ENCODE measurements around the gene GOLGA2. TPM values are rescaled to one million over a fixed set of nuclear protein-coding genes. Genes with fewer than 3 reads are reported as not detected.

GOLGA2 gene
- total RNA-seq, 1 experiment from 2014 or later = 40.7 TPM

DNA sequence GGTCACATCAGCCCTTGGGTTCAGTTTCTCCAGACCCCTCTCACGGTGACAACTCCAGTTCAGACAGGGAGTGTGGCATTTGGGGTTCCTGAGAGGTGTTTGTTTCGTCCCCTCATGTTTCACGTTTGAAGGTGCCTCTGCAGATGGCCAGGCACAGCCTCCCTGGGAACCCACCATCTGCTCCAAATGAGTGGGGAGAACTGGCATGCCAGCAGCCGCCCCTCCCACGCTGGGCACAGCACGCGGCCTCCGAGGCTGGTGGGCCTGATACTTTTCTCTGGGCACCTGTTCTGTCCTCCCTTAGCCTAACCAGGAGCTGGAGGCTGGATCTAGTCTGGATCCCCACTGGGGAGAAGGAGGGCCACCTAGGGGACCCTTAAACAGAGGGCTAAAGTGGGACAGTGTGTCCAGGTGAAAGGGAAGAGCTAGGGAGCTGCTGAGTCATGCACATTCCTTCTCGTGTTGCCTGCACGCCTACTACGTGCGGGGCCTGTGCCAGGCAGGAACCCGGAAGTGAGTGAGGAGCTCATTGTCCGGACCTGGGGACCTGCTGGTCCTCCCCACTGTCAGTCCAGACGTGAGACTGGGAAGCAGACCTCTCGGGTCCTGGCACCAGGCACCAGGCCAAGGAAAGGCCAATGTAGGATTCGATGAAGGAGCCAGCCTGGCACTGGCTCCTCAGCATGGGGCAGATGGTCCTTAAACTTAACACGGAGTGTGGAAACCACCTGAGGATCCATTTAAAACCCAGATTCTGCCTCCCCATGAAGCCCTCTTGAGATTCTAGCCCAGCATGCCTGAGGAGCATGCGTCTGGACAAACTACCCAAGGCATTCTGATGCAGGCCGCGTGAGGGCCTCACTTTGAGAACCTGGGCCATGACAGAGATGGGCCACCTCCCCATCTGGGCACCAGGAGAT lies 61.0 kb downstream of the GOLGA2 start:
- DNase-seq (ENCODE audit: low read depth) = peak; percentile 36

DNA sequence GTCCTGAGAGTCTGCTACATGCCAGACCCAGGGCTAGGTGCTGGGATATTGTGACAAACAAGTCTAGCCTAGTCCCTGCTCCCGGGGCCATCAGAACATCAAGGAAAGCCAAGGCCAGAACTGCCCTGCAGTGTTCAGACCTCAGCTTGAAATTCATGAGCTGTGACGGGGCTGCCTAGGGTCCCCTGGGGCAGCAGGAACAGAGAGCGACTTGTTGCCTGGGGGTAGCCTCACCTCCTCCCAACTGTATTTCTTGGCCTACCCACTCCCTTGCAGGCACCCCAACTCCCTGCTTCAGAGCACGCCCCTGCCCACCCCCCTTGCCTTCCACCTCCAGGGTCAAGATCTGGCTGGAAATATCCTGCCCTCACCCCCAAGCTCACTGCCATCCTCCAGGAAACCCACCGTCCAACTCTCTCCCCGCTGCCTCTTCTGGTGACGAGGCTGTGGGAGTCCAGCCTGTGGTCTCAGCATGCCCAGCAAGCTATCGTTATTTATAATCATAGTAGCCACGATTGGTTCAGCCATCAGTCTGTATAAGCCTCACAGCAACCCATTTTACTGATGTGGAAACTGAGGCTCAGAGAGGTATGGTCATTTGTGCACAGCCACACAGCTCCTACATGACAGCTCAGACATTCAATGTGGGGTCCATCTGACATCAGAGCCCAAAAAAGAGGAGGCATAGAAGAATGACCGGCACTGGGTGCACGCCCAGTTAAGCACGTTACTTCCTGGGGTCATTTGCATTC lies 61.9 kb downstream of the GOLGA2 start:
- DNase-seq (ENCODE audit: low read depth) = no peak

GRCh38 chr9:128211981-128212281 lies 63.9 kb downstream of the GOLGA2 start:
- DNase-seq (ENCODE audit: low read depth) = no peak

DNA sequence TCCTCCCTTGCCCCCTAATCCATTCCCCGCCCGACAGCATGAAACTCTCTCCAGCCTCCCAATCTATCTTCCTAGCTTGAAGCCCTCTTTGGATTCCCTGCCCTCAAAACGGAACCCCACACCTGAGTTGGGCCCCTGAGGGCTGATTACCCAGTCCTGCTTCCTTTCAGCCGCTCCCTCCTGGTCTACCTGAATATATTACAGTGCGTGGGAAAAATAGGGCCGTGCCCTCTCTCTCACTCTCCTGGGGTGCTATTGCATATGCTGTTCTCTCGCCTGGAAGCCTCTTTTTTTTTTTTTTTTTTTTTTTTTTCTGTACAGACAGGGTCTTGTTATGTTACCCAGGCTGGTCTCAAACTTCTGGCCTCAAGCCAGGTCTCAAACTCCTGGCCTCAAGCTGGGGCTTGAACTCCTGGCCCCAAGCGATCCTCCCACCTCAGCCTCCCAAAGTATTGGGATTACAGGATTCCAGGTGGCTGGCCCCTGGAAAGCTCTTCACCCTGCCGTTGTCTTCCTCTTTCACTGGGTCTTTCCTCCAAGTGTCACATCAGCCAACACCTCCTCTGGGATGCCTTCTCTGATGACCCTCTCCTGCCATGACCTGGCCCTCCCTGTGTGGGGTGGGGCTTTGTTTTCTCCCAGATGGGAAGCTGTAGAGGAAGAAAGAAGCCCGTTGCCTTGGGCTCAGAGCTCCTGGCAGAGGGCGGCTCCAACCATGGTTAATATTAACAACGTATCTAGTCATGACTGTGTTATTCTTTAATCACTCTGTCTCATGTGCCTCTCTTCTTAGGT lies 64.4 kb downstream of the GOLGA2 start:
- no peak for DNase-seq (ENCODE audit: low read depth)

GRCh38 chr9:128208946-128209669 lies 66.7 kb downstream of the GOLGA2 start:
- no peak for DNase-seq (ENCODE audit: low read depth)

- no peak for DNase-seq (ENCODE audit: low read depth)
These were observed 67.4 kb downstream of the GOLGA2 start for GRCh38 chr9:128208386-128208785.

DNA sequence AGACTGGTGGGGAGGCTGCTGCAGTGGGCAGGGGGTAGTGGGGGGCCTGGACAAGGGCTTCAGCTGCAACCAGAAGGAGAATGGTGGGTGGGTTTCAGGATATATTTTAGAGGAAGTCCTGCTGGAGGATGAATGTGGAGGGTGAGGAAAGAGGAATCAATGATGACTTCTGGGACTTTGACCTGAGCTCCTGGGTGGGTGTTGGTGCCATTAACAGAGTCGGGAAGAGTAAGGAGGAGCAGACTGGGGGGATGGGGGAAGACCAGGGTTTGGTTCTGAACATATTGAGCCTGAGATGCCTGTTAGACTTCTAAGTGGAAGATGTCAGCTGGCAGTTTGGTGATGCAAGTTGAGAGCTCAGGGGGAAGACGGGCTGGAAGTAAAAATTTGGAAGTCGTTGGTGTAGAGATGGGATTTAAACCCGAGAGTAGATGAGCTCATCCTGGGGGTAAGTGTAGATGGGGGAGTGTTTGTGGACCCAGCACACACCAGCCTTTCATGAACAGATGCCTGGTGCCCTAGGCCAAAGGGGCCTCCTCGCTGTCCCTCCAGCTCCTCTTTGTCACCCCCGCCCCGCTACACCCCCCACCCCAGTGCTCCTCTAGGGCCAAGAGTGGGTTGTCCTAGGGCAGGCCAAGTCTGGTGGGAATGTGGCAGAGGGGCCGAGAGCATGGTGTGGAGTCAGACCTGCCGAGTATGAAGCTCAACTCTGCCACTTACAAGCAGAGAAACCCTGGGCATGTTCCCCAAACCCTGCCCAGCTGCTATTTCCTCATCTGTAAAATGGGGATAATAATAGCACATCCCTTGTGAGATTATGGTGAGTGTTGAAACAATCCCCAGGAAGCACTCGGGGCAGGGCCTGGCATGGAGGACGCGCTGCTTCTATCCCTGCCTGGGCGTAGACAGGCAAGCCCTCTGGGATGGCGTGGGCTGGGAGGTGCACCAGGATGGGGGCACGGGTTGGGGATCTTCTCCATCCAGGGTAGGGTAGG lies 68.6 kb downstream of the GOLGA2 start:
- DNase-seq (ENCODE audit: low read depth) = no peak

DNA sequence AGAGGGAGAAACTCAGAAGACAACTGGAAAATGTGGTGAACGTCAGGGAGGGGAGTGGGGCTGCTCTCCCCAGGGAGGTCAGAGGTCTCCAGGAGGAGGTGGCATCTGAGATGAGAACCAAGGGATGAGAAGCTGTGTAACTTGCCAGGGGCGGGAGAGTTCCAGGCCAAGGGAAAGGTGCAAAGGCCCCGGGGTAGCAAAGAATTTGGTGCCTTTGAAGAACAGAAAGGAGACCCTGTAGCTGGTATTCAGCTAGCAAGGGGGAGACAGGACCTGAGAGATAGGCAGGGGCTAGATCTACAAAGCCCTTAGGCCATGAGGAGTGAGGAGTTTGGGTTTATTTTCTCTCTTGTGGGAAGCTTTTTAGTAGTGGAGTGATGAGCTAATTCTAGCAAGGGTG lies 69.3 kb downstream of the GOLGA2 start:
- DNase-seq (ENCODE audit: low read depth) = no peak

Small RNA genes within 50 kb of the gene (small RNA-seq; reads per million reads assigned to genes)
- gene MIR199B = not detected
- gene MIR3154 = not detected

Other genes with a start within 250 kb of the GOLGA2 start
- 19.6 and 21.2 TPM in 2 replicates for gene NAIF1, start 208.7 kb downstream of the GOLGA2 start, total RNA-seq (2014; rRNA removed; shearing (Covaris generic))
- gene SLC25A25, start 207.8 kb downstream of the GOLGA2 start, total RNA-seq (2014; rRNA removed; shearing (Covaris generic)) = 14.4 and 15.1 TPM in 2 replicates
- 182 and 203 TPM in 2 replicates for gene PTGES2, start 148.3 kb downstream of the GOLGA2 start, total RNA-seq (2014; rRNA removed; shearing (Covaris generic))
- gene LCN2, start 126.6 kb downstream of the GOLGA2 start, total RNA-seq (2014; rRNA removed; shearing (Covaris generic)) = not detected in 2 replicates
- gene BBLN, start 115.7 kb downstream of the GOLGA2 start, total RNA-seq (2014; rRNA removed; shearing (Covaris generic)) = 79.8 and 119 TPM in 2 replicates
- 54.7 and 82.9 TPM in 2 replicates for gene CIZ1, start 84.4 kb downstream of the GOLGA2 start, total RNA-seq (2014; rRNA removed; shearing (Covaris generic))
- 12.9 and 18.9 TPM in 2 replicates for gene DNM1, start 72.6 kb downstream of the GOLGA2 start, total RNA-seq (2014; rRNA removed; shearing (Covaris generic))
- gene SWI5, start 269 bp upstream of the GOLGA2 start, total RNA-seq (2014; rRNA removed; shearing (Covaris generic)) = 51.9 and 52.7 TPM in 2 replicates
- gene TRUB2, start 46.4 kb upstream of the GOLGA2 start, total RNA-seq (2014; rRNA removed; shearing (Covaris generic)) = 86.2 and 88.7 TPM in 2 replicates
- gene COQ4, start 46.8 kb upstream of the GOLGA2 start, total RNA-seq (2014; rRNA removed; shearing (Covaris generic)) = 68.9 and 77.9 TPM in 2 replicates
- 65.8 and 68.4 TPM in 2 replicates for gene SLC27A4, start 64.5 kb upstream of the GOLGA2 start, total RNA-seq (2014; rRNA removed; shearing (Covaris generic))
- 110 and 136 TPM in 2 replicates for gene URM1, start 95.4 kb upstream of the GOLGA2 start, total RNA-seq (2014; rRNA removed; shearing (Covaris generic))
- gene CERCAM, start 144.8 kb upstream of the GOLGA2 start, total RNA-seq (2014; rRNA removed; shearing (Covaris generic)) = 60.9 and 65.5 TPM in 2 replicates
- gene ODF2, start 180.0 kb upstream of the GOLGA2 start, total RNA-seq (2014; rRNA removed; shearing (Covaris generic)) = 37.1 and 39.8 TPM in 2 replicates
- gene GLE1, start 228.7 kb upstream of the GOLGA2 start, total RNA-seq (2014; rRNA removed; shearing (Covaris generic)) = 39.0 and 45.0 TPM in 2 replicates